ENCODE measurements around the gene ALDH6A1.
A peak's percentile ranks its signal among the peaks of the same experiment; 100 is the strongest.

ALDH6A1 gene

DNA sequence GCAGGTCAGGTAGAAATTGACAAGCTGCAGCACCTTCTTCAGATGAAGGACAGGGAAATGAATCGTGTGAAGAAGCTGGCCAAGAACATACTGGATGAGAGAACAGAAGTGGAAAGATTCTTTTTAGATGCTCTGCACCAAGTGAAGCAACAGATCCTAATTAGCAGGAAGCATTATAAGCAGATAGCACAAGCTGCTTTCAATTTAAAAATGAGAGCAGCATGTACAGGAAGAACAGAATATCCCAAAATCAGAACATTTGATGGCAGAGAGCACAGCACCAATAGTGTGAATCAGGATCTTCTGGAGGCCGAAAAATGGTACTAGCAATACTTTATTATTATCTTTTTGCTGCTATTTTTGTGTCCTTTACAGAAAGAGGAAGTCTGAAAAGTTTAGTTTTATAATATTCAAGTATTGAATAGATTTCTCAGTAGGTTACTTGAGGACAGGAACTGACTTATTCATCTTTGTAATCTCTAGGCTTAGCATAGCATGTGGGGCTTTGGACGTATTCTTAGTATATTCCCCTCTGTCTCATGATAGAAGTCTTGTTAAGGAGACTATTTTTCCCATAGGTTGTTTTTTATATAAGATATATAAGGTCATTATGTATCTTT lies 34.3 kb downstream of the ALDH6A1 start:
- DNase-seq (ENCODE audit: low spot score): no peak

GRCh38 chr14:74048281-74048680 lies 36.0 kb downstream of the ALDH6A1 start:
- DNase-seq (ENCODE audit: low spot score): no peak

DNA sequence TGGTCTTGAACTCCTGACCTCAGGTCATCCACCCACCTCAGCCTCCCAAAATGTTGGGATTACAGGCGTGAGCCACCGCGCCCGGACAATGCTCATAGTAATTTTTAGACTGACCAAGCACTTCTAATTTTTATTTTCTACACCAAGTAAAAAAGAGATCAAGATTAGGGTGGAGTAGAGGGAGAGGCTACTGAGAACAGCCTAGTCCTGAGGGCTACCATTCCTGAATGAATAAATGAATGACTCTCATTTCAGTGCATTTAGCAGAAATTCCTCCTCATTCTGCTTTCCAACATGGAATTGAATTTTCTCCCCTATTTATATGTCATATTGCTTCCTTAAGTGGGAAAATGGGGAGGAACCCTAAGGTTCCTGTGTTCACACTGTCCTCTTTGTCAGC lies 38.7 kb downstream of the ALDH6A1 start:
- DNase-seq (ENCODE audit: low spot score): no peak

DNA sequence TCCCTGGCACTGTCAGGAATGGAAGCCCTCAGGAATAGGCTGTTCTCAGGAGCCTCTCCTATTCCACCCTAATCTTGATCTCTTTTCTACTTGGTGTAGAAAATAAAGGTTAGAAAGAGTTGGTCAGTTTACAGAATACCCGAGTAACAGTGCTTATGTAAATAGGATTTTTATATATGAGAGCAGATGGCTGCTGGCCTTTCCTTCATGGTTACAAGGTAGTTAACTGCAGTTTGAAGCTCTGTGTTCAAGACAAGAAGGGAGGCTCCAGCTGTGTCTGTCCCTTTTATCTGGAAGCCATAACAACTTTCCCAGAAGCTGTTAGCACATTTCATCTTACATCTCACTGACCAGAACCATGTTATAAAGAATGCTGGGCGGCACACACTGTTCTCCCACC lies 42.0 kb downstream of the ALDH6A1 start:
- no peak for DNase-seq (ENCODE audit: low spot score)

DNA sequence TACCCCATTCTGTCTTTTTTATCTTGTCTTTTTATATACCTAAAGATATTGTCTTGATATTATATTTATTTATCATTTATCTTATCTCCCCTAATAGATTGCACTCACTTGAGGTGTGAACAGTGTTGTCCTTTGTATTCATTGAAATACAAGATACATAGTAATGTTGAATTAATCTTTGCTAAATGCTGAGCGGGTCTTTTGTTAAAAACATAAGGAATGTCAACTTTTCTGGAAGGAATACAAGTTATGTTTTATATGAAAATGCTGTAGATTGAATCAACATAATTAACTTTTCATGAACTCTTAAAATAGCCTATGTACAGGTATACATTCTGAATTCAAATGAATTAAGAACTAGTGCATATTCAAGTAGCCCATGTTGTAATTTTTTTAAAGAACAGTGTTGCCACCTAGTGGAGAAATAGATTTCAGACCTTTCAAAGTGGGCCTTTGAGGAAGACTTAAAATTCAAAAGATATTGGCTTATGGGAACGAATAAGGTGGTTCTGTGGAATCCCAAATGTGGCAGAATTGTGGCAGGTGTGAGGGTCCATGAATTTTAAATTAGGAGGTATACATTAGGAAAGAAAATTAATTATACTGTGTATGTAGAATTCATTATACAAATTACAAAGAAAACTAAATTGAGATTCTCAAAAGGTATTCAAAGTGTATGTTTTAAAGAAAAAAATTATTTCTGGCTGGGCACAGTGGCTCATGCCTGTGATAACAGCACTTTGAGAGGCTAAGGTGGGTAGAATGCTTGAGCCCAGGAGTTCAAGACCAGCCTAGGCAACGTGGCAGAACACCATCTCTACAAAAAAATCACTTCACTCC lies 46.0 kb downstream of the ALDH6A1 start:
- peak; percentile 75 for DNase-seq (ENCODE audit: low spot score)

DNA sequence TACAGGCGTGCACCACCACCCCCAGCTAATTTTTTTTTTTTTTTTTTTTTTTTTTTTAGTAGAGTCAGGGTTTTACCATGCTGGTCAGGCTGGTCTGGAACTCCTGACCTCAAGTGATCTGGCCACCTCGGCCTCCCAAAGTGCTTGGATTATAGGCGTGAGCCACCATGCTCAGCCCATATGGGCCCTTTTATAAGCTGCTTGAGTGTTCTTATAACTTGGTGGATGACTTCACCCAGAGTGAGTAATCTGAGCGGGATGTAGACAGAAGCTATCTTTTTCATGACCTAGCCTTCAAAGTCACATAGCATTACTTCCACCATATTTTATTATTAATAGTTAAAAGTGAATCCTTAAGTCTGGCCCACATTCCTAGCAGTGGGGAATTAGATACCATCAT lies 48.7 kb downstream of the ALDH6A1 start:
- DNase-seq (ENCODE audit: low spot score): no peak

DNA sequence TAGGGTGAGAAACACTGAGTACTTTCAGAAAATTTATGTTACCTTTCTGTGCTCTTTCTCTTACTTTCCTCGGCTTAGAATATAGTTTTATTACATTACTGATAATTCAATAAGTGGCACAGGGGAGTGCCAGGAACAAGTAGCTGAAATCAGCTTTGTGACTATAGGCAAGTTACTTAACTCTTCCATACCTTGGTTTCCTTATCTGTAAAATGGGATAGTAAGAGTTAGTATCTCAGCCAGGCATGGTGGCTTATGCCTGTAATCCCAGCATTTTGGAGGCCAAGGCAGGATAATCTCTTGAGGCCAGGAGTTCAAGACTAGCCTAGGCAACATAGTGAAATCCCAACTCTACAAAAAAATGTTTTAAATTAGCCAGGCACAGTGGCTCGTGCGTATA lies 49.7 kb downstream of the ALDH6A1 start:
- DNase-seq (ENCODE audit: low spot score): no peak

DNA sequence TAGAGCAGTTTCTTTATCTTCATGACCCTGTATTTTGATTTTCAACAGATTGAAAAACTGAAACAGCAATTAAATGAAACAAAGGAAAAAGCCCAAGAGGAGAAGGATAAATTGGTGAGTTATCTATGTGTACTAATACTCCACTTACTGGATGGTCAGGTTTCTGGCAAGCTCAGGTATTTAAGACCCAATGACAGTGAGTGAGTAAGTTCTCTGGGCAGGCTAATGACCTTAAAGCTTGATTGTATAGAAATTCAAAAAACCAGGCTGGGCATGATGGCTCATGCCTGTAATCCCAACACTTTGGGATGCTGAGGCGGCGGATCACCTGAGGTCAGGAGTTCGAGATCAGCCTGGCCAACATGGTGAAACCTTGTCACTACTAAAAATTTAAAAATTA lies 55.1 kb downstream of the ALDH6A1 start:
- DNase-seq (ENCODE audit: low spot score): no peak

DNA sequence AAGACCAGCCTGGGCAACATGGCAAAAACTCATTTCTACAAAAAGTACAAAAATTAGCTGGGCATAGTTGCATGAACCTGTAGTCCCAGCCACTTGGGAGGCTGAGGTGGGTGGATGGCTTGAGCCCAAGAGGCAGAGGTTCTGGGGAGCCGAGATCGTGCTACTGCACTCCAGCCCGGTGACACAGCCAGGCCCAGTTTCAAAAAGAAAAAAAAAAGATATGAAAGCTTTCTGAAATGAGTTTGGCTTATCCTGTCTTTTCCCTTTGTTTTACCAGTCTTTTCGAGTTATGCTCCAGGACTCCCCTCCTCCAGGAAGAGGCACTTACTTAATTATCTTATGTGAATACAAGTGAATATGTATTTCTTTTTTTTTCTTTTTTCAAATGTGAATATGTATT lies 61.9 kb downstream of the ALDH6A1 start:
- no peak for DNase-seq (ENCODE audit: low spot score)

GRCh38 chr14:74019408-74020137 lies 64.7 kb downstream of the ALDH6A1 start:
- DNase-seq (ENCODE audit: low spot score): peak; percentile 14

- DNase-seq (ENCODE audit: low spot score): peak; percentile 82
These were observed 65.5 kb downstream of the ALDH6A1 start, which contains the start of the genes BBOF1 and ENTPD5 for GRCh38 chr14:74018586-74019407. TSS of gene BBOF1 (plus strand) at chr14:74019349. CDS start at chr14:74019479, 130 bp downstream. TSS of gene ENTPD5 (minus strand) at chr14:74019288. CDS start at chr14:73988102, 31,186 bp downstream.

DNA sequence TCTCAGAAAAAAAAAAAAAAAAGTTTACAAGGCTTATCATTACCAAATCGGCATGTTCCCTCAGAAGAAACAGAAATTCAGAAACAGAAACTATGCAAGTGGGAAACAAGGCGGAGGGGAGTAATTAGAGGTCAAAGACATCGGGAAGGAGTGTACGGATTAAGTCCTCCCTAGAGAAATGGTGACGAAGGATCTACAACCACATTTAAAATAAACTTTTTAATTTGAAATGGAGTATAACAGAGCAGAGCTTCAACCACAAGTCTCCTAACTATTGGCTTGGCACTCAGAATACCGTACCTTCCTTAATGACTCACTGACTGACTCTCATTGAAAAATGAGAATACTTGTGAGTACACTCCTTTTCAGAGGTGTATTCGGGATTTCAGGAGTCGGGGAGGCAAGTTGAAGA lies 66.1 kb downstream of the ALDH6A1 start:
- peak; percentile 17 for DNase-seq (ENCODE audit: low spot score)

DNA sequence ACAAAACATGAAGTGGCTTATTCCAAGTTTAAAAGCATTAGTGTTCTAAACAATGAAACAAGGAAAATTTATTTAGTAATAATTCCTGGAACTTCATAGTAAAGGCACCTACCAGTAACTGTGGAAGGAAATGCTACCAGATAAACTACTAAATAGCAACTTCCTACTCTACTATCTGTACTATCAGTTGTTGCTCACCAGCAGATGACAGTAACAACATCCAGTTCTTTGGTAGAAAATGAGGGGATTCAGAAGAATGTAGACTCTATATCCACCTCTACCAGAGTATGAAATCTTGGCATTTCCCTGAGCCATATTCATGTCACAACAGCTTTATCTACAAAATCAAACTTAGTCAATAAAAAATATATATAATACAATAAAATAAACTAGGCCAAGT lies 68.3 kb downstream of the ALDH6A1 start:
- DNase-seq (ENCODE audit: low spot score): no peak

- DNase-seq (ENCODE audit: low spot score): no peak
These were observed 69.1 kb downstream of the ALDH6A1 start for GRCh38 chr14:74015176-74015575.

DNA sequence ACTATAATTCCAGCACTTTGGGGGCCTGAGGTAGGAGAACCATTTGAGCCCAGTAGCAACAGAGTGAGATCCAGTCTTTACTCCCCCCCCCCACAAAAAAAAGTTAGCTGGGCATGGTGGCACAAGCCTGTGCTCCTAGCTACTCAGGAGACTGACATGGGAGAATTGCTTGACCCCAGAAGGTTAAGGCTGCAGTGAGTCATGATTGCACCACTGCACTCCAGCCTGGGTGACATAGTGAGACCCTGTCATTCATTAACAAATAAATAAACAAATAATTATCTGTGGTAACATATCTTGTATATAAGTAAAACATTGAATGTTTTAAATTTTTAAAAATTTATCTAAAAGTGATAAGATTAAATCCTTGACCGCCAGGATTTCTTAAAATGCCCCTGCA lies 70.0 kb downstream of the ALDH6A1 start:
- DNase-seq (ENCODE audit: low spot score): no peak

GRCh38 chr14:74008843-74009499 lies 75.3 kb downstream of the ALDH6A1 start:
- no peak for DNase-seq (ENCODE audit: low spot score)

Data from pons (tissue), 1 donor.